Skeletal muscle tissue (tissue), 4 donors: ENCODE results near the gene DSPP. TPM values are rescaled to one million over a fixed set of nuclear protein-coding genes. Genes with fewer than 3 reads are reported as not detected.

ENCODE experiments used
- H3K27ac ChIP-seq: one replicate; pipeline ENCODE4 v1.7.0; 2013; ENCODE audit warnings: mild to moderate bottlenecking, low read depth, low read length, inconsistent platforms
- H3K27me3 ChIP-seq, 3 donors: one replicate each; pipeline ENCODE4 v1.7.0; 2013; ENCODE audit warnings: low read length in 3 of 3; ENCODE audit not compliant: control insufficient read depth in 3 of 3, insufficient read depth in 3 of 3
- H3K36me3 ChIP-seq, 3 donors: one replicate each; pipeline ENCODE4 v1.7.0; 2013; ENCODE audit warnings: low read length in 3 of 3; ENCODE audit not compliant: control insufficient read depth in 3 of 3, insufficient read depth in 3 of 3
- H3K4me1 ChIP-seq, 3 donors: one replicate each; pipeline ENCODE4 v1.7.0; 2013; ENCODE audit warnings: low read length in 3 of 3, mild to moderate bottlenecking in 3 of 3; ENCODE audit not compliant: control insufficient read depth in 3 of 3, insufficient read depth in 3 of 3
- H3K4me3 ChIP-seq, 3 donors: one replicate each; pipeline ENCODE4 v1.7.0; 2013; ENCODE audit warnings: low read length in 3 of 3
- H3K9ac ChIP-seq, 3 donors: one replicate each; pipeline ENCODE4 v1.7.0; 2013; ENCODE audit warnings: low read length in 3 of 3, mild to moderate bottlenecking in 3 of 3, moderate library complexity in 2 of 3, low read depth in 1 of 3
- H3K9me3 ChIP-seq, 3 donors: one replicate each; pipeline ENCODE4 v1.7.0; 2013; ENCODE audit warnings: low read length in 3 of 3; ENCODE audit not compliant: control insufficient read depth in 3 of 3
- total RNA-seq: library from RNA; depleted of rRNA; stranded (reverse); fragments of >200 nt; gene quantifications from one replicate; pipeline ENCODE4 v1.2.3, GENCODE V29; 2014
- donor health status: Osteomylitis.

Gene DSPP
- total RNA-seq, 1 donor from 2014 or later: not detected

- no peaks in the 10 kb centered on the region for H3K9me3 ChIP-seq
- H3K27me3 ChIP-seq: no peaks in the 10 kb centered on the region
- H3K36me3 ChIP-seq: no peaks in the 10 kb centered on the region
- no peak overlapping the region for H3K9ac ChIP-seq
- no peak overlapping the region for H3K27ac ChIP-seq
- H3K4me1 ChIP-seq: no peaks in the 10 kb centered on the region
- no peak overlapping the region for H3K4me3 ChIP-seq
Measured at GRCh38 chr4:87657525-87657924, 49.2 kb downstream of the DSPP start.

- H3K9me3 ChIP-seq: no peaks in the 10 kb centered on the region
- H3K27me3 ChIP-seq: no peaks in the 10 kb centered on the region
- H3K4me1 ChIP-seq: no peaks in the 10 kb centered on the region
- H3K36me3 ChIP-seq: no peaks in the 10 kb centered on the region
- H3K27ac ChIP-seq: no peak overlapping the region
- no peak overlapping the region for H3K4me3 ChIP-seq
- H3K9ac ChIP-seq: no peak overlapping the region
Measured at GRCh38 chr4:87659247-87659931, 51.1 kb downstream of the DSPP start.

- no peak overlapping the region for H3K4me3 ChIP-seq
- H3K9me3 ChIP-seq: no peaks in the 10 kb centered on the region
- no peak overlapping the region for H3K27ac ChIP-seq
- H3K36me3 ChIP-seq: no peaks in the 10 kb centered on the region
- no peaks in the 10 kb centered on the region for H3K4me1 ChIP-seq
- H3K27me3 ChIP-seq: no peaks in the 10 kb centered on the region
- no peak overlapping the region for H3K9ac ChIP-seq
Measured at GRCh38 chr4:87662871-87663270, 54.5 kb downstream of the DSPP start.

Other genes starting within 250 kb of the DSPP start
- gene HSD17B11, start 217.3 kb upstream of the DSPP start, total RNA-seq: 28.2 TPM
- 15.7 TPM for gene NUDT9, start 186.0 kb upstream of the DSPP start, total RNA-seq
- 116 TPM for gene SPARCL1, start 79.2 kb upstream of the DSPP start, total RNA-seq
- not detected for gene DMP1, start 41.8 kb downstream of the DSPP start, total RNA-seq
- gene IBSP, start 191.0 kb downstream of the DSPP start, total RNA-seq: not detected
- not detected for gene MEPE, start 224.4 kb downstream of the DSPP start, total RNA-seq